Choroid plexus epithelial cell (primary cell): ENCODE data around the gene DPP8.

Experiments
- DNase-seq: peaks from one replicate; pipeline ENCODE4 v3.0.0-alpha.2; 2010; ENCODE audit warnings: low read depth
- H3K4me3 ChIP-seq: 2 replicates; pipeline ENCODE4 v1.5.1; 2011; ENCODE audit warnings: low read depth, mild to moderate bottlenecking, control low read depth, low read length, moderate library complexity
- TF ChIP-seq, protein P1 (sequence below): conservative IDR thresholded peaks from 2 replicates; pipeline ENCODE4 v1.5.1; 2011; ENCODE audit warnings: low read depth, mild to moderate bottlenecking, control low read depth, inconsistent platforms, low read length, moderate library complexity

The DPP8 gene

DNA sequence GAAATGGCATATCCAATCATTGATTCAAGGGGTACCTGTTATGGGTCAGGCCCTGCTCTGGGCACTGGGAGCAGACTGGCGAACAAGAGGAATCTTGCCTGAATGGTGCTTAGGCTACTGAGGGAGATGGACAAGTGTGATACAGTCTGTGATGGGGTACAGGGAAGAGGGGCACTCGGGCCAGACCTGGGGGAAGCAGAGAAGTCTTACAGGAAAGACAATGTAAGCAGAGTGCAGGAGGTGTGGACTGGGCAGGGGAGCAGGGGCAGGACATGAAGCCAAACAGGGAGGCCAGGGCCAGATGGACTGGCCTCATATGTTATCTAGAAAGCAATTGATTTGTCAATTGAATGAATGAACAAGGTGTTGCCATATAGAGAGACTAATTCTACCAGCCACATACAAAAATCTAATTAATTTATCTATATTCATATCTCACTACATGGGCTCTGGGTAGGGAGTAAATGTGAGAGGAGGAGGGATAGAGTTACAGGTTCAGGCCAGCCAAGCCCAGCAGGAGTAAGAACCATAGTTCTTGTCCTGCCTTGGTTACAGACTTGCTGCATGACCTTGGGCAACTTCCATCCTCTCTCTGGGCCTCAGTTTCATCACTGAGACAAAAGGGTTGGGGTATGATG lies 91.2 kb downstream of the DPP8 start:
- TF ChIP-seq, protein P1, sequence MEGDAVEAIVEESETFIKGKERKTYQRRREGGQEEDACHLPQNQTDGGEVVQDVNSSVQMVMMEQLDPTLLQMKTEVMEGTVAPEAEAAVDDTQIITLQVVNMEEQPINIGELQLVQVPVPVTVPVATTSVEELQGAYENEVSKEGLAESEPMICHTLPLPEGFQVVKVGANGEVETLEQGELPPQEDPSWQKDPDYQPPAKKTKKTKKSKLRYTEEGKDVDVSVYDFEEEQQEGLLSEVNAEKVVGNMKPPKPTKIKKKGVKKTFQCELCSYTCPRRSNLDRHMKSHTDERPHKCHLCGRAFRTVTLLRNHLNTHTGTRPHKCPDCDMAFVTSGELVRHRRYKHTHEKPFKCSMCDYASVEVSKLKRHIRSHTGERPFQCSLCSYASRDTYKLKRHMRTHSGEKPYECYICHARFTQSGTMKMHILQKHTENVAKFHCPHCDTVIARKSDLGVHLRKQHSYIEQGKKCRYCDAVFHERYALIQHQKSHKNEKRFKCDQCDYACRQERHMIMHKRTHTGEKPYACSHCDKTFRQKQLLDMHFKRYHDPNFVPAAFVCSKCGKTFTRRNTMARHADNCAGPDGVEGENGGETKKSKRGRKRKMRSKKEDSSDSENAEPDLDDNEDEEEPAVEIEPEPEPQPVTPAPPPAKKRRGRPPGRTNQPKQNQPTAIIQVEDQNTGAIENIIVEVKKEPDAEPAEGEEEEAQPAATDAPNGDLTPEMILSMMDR, result no peak
- DNase-seq, result no peak
- H3K4me3 ChIP-seq, result no peak overlapping the region

DNA sequence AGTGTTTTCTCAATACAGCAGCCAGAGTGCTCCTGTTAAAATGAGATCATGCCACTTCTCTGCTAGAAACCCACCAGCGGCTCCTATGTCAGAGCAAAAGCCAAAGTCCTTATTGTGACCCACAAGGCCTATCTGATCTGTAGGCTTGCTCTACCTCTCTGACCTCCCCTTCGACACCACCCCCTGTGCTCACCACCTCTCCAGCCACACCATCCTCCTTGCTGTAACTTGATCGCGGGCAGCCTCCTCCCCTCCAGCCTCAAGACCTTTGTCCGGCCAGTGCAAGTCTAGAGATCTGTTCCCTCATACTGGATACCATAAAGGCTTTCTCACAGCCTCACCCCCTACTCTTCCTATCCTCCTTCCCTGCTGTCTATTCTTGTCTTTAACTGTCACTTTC lies 92.8 kb downstream of the DPP8 start:
- no peak for DNase-seq
- H3K4me3 ChIP-seq, result no peak overlapping the region
- TF ChIP-seq, protein P1, result no peak

DNA sequence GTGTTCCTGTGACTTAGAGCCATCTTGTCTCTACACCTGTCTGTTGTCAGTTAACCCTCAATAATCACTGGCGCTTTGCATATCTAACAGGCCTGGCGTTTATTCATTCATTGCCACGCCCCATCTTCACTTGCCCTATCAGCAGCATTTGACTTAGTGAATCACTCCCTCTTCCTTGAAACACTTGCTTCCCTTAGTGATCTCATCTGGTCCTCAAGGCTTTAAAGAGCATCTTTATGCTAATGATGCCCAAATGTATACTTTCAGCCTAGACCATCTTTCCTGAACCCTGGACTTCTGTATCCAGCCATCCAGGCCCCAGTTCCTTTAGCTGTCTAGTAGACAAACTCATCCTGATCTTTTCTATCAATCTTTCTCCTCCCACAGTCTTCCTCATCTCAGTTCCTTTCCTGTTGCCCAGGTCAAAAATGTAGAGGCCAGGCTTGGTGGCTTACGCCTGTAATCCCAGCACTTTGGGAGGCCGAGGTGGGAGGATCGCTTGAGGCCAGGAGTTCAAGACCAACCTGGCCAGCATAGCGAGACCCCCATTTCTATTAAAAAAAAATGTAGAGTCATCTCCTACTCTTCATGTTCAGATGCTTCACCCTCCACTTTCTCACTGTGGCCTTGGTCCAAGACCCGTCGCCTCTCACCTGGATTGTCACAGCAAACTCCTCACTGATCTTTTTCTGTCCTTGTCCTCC lies 93.4 kb downstream of the DPP8 start:
- no peak for DNase-seq
- no peak overlapping the region for H3K4me3 ChIP-seq
- TF ChIP-seq, protein P1, result no peak

DNA sequence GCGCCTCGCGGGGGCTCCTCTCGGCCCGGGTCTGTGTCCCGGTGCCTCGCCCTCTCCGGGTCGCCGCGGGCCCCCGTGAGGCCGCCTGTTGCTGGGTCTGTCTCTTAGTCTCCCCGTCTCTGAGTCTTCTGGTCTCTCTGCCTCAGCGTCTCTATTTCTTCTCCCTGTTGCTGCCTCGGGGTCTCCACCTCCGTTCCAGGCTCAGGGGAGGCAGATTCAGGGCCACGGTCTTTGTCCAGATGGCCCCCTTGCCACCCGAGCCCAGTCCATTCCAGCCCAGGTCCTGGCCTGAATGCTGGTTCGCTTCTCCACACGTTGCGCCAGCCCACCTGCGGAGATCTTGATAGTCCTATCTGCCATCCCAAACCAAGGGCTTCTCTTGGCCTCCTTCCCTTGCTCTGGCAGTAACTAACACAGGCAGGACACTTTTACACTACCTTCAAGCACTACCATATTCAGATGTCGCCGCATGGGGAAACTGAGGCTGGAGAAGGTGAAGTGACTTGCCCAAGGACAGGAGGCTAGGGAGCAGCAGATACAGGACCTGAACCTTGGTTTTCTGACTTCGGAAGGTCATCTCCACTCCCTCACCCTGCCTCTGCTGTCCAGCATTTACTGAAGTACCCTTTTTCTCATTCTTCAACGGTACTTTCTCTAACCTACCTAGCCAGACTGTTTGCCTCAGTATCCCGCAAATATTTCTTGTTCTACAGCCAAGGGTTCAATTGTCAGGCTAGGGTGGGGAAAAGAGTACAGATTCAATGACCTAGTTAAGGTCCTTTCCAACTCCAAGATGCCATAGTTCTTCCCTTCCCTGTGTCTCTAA lies 94.1 kb downstream of the DPP8 start:
- TF ChIP-seq, protein P1, result no peak
- H3K4me3 ChIP-seq, result peak overlapping the region; percentile 35
- no peak for DNase-seq

DNA sequence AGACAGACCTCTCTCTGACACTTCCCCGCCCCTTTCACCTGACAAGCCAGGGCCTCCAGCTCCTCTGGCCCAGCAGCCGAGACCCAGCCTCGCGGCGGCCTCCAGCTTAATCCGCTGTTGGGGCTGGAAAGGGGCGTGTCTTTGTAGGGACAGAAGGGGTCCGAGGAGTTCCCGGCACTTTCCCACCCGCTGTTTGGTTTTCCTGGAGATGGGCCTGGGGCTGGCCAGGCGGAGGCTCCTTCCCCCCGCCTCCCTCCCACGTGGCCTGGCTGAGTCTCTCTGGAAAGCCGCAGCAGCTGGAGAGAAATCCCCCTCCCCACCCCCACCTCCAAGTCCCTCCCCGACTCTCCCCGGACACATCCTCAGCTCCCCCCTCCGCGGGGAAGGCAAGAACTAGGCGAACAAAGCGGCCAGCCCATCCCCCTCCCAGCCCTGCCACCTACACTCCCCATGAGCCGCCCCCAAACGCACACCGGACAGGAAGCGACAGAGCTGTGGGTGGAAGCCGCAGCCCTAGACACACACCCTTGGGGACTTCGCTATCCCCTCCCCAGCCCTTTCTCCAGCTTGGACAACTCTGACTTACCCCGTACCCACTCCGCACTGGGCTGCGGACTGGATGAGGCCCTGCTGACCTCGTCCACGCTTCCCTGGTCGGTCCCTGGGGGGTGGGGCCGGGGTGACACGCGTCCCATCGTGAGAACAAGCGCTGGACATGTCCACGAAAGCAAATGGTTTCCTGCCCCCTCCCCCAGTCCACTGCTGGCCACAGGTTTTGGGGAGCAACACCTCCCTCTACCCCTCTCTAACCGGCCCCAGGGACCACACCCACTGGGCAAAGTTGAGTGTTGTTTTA lies 95.9 kb downstream of the DPP8 start:
- TF ChIP-seq, protein P1, result no peak
- H3K4me3 ChIP-seq, result peak overlapping the region; percentile 63
- DNase-seq, result peak; percentile 67

DNA sequence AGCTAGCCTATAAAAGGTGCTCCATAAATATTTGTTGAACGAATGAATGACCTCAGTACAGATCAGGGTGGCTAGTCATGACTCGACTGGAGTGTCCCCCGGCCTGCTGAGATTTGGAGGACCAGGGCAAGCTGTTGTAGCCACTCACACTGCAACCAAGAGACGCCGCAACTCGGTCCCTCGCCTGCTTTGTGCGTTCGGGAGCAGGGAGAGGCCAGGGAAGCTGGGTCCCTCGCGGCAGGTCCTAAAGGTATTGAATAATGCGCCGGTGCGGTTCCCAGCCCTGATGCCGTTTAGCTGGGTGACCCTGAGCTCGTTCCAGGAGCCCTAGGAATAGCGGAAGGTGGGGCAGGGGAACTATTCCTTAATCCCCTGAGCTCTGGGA lies 96.5 kb downstream of the DPP8 start:
- H3K4me3 ChIP-seq, result peak overlapping the region; percentile 63
- no peak for DNase-seq
- TF ChIP-seq, protein P1, result no peak
